ENCODE data around the gene MED9. TPM values are rescaled to one million over a fixed set of nuclear protein-coding genes. Genes with fewer than 3 reads are reported as not detected.

Gene MED9
- total and polyA plus RNA-seq, 2 of the 8 experiments (the other 6 are each of a cell fraction or from before 2014, with no cell fraction given), result 15.8 to 19.7 TPM

DNA sequence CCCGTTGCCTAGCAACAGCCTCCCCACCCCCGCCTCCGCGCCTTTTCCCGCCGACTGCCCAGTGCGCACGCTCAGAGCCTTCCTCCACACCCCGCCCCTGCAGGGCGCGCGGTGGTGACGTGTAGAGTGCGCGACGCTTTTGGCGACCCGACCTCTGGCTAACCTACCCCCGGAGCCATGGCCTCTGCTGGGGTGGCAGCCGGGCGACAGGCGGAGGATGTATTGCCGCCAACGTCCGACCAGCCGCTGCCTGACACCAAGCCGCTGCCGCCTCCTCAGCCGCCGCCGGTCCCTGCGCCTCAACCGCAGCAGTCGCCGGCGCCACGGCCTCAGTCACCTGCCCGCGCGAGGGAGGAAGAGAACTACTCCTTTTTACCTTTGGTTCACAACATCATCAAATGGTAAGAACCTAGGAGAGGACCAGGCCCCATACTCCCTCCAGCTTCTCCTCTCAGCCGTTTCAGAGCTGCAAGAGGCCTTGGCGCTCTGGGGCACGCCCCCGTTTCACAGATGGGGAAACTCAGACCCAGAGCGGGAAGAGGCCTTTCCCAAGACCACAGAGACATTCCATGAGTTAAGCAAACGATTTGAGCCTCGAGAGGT, at the start of gene MED9 (continued):
- peak; percentile 53 to 88; a peak in 1 of 4 replicates for TF ChIP-seq SIN3A (conservative IDR thresholded peaks at IDR 0.05 in 1 of 2, IDR thresholded peaks at IDR 0.05 in 1 of 2; ENCODE audit: low read depth in 1 of 2, low read length in 2 of 2)
- TF ChIP-seq, protein P1, sequence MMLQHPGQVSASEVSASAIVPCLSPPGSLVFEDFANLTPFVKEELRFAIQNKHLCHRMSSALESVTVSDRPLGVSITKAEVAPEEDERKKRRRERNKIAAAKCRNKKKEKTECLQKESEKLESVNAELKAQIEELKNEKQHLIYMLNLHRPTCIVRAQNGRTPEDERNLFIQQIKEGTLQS (IDR thresholded peaks at IDR 0.05; ENCODE audit: insufficient read depth, low read depth, low read length), result peak; percentile 96
- no peak for TF ChIP-seq TEAD4 (IDR thresholded peaks at IDR 0.05; ENCODE audit: low read depth, low read length)
- no peak for TF ChIP-seq MAFK (IDR thresholded peaks at IDR 0.05; ENCODE audit: low read depth, low read length)
- 0 out of 2 replicates have a peak, but pooled peaks have one; percentile 49 for TF ChIP-seq SP4 (IDR thresholded peaks at IDR 0.05; ENCODE audit: low read length)
- peak; percentile 90 for TF ChIP-seq SRF (IDR thresholded peaks at IDR 0.05; ENCODE audit: low read depth, low read length)
- TF ChIP-seq TBP (IDR thresholded peaks at IDR 0.05; ENCODE audit: low read depth, low read length), result peak; percentile 82
- TF ChIP-seq GABPA (IDR thresholded peaks at IDR 0.05; ENCODE audit: borderline replicate concordance, insufficient read depth, low read length), result no peak
- TF ChIP-seq SAP30 (IDR thresholded peaks at IDR 0.05; ENCODE audit: insufficient read depth, insufficient replicate concordance, low read length), result no peak
- TF ChIP-seq POU5F1 (IDR thresholded peaks at IDR 0.05; ENCODE audit: low read depth, low read length), result no peak
- TF ChIP-seq RFX5 (IDR thresholded peaks at IDR 0.05; ENCODE audit: borderline replicate concordance, low read depth, low read length), result no peak
- TF ChIP-seq SUZ12 (IDR thresholded peaks at IDR 0.05; ENCODE audit: low read length), result no peak
- TF ChIP-seq EZH2 (IDR thresholded peaks at IDR 0.05; ENCODE audit: low read depth, low read length, severe bottlenecking), result no peak
- TF ChIP-seq RAD21 (IDR thresholded peaks at IDR 0.05 in 1 of 2, conservative IDR thresholded peaks at IDR 0.05 in 1 of 2; ENCODE audit: low read depth in 2 of 2, low read length in 2 of 2), result peak in 1 of 2 experiments; percentile 8; a peak in 1 of 4 replicates
- peak; percentile 89 for TF ChIP-seq PHF8 (conservative IDR thresholded peaks at IDR 0.05; ENCODE audit: low read depth, low read length)
- peak; percentile 85 for TF ChIP-seq YY1 (IDR thresholded peaks at IDR 0.05; ENCODE audit: low read depth, low read length)
- TF ChIP-seq NRF1 (IDR thresholded peaks at IDR 0.05; ENCODE audit: low read depth, low read length), result peak; percentile 71
- TF ChIP-seq HDAC6 (IDR thresholded peaks at IDR 0.05; ENCODE audit: low read depth, low read length), result no peak
- no peak for TF ChIP-seq BACH1 (IDR thresholded peaks at IDR 0.05; ENCODE audit: low read length)
- 0 out of 2 replicates have a peak, but pooled peaks have one; percentile 46 for TF ChIP-seq RXRA (IDR thresholded peaks at IDR 0.05; ENCODE audit: insufficient read depth, low read depth, low read length)
- TF ChIP-seq SIX5 (IDR thresholded peaks at IDR 0.05; ENCODE audit: low read depth, low read length), result no peak
